GM23338 (cell line): ENCODE results near the gene FYN. TPM values are rescaled to one million over a fixed set of nuclear protein-coding genes. Genes with fewer than 3 reads are reported as not detected.

ENCODE experiments used
- ATAC-seq: fragments of 200-7000 bp; cut with Tn5 transposase; 3 replicates; pipeline ENCODE4 v1.9.1; 2020
- DNase-seq: peaks from one replicate; pipeline ENCODE4 v3.0.0-alpha.2; 2015; ENCODE audit warnings: low spot score
- H2AFZ ChIP-seq: fragments of 200-600 bp; sonication (generic); 2 replicates; pipeline ENCODE4 v1.8.0; 2016; ENCODE audit warnings: antibody characterized with exemption, mild to moderate bottlenecking, moderate library complexity
- H3F3A ChIP-seq: fragments of 200-600 bp; sonication (generic); replicated peaks from 2 replicates; pipeline ENCODE4 v1.8.0; 2017; ENCODE audit warnings: antibody characterized with exemption, mixed run types, low read depth
- H3K27ac ChIP-seq: fragments of 200-600 bp; sonication (generic); 2 replicates; pipeline ENCODE4 v1.6.1; 2016; ENCODE audit warnings: low read depth
- H3K27me3 ChIP-seq: fragments of 200-600 bp; sonication (generic); 2 replicates; pipeline ENCODE4 v1.8.0; 2016; ENCODE audit warnings: mild to moderate bottlenecking, mixed run types, moderate library complexity; ENCODE audit not compliant: insufficient read depth
- H3K36me3 ChIP-seq: fragments of 200-600 bp; sonication (generic); 2 replicates; pipeline ENCODE4 v1.8.0; 2016; ENCODE audit warnings: mild to moderate bottlenecking; ENCODE audit not compliant: insufficient read depth
- H3K4me1 ChIP-seq: fragments of 200-600 bp; sonication (generic); 2 replicates; pipeline ENCODE4 v1.8.0; 2016; ENCODE audit warnings: mild to moderate bottlenecking, moderate library complexity; ENCODE audit not compliant: insufficient read depth
- H3K4me2 ChIP-seq: fragments of 200-600 bp; sonication (generic); 2 replicates; pipeline ENCODE4 v1.7.1; 2017; ENCODE audit warnings: mixed run types
- H3K4me3 ChIP-seq: fragments of 200-600 bp; sonication (generic); 2 replicates; pipeline ENCODE4 v1.6.1; 2016; ENCODE audit warnings: mixed run types
- H3K79me2 ChIP-seq: fragments of 200-600 bp; sonication (generic); replicated peaks from 2 replicates; pipeline ENCODE4 v1.8.0; 2017; ENCODE audit warnings: mild to moderate bottlenecking; ENCODE audit not compliant: insufficient read depth
- H3K9me2 ChIP-seq: fragments of 200-600 bp; sonication (generic); 2 replicates; pipeline ENCODE4 v1.8.0; 2017; ENCODE audit not compliant: insufficient read depth
- H4K20me1 ChIP-seq: fragments of 200-600 bp; sonication (generic); replicated peaks from 2 replicates; pipeline ENCODE4 v1.8.0; 2017; ENCODE audit warnings: mild to moderate bottlenecking; ENCODE audit not compliant: insufficient read depth
- H3K27ac Mint-ChIP-seq: 2 replicates; pipeline ENCODE4 v1.8.0; 2020; ENCODE audit warnings: inconsistent platforms, mild to moderate bottlenecking, moderate library complexity, mixed read lengths
- H3K27me3 Mint-ChIP-seq: 3 replicates; pipeline ENCODE4 v1.8.0; 2022; ENCODE audit warnings: low read depth, mild to moderate bottlenecking, moderate library complexity, mixed read lengths, inconsistent platforms; ENCODE audit not compliant: insufficient read depth, poor library complexity
- H3K36me3 Mint-ChIP-seq: 3 replicates; pipeline ENCODE4 v1.8.0; 2021; ENCODE audit warnings: low read depth, mild to moderate bottlenecking, inconsistent platforms, moderate library complexity, mixed read lengths
- H3K4me1 Mint-ChIP-seq: 3 replicates; pipeline ENCODE4 v1.8.0; 2020; ENCODE audit warnings: mild to moderate bottlenecking, inconsistent platforms, mixed read lengths
- H3K4me3 Mint-ChIP-seq: 3 replicates; pipeline ENCODE4 v1.8.0; 2021; ENCODE audit warnings: moderate library complexity, mild to moderate bottlenecking, inconsistent platforms, mixed read lengths
- H3K9me3 Mint-ChIP-seq: 3 replicates; pipeline ENCODE4 v1.8.0; 2020; ENCODE audit warnings: moderate library complexity, mild to moderate bottlenecking, inconsistent platforms, mixed read lengths
- CREB1 ChIP-seq: fragments of 250-450 bp; sonication (Bioruptor Pico); IDR thresholded peaks from 2 replicates; pipeline ENCODE4 v1.5.0; 2020; ENCODE audit warnings: low read depth, mild to moderate bottlenecking, moderate library complexity
- CTCF ChIP-seq, 2 experiments: fragments of 200-600 bp in 1 of 2; sonication (generic) in 1 of 2; conservative IDR thresholded peaks; 2 replicates each; pipeline versions ENCODE4 v1.5.1 to v1.6.1; 2016 to 2017; ENCODE audit warnings: antibody characterized with exemption in 2 of 2, low read depth in 2 of 2, mild to moderate bottlenecking in 2 of 2, moderate library complexity in 1 of 2
- EZH2 ChIP-seq: fragments of 200-600 bp; sonication (generic); IDR thresholded peaks from one replicate; pipeline ENCODE4 v1.8.0; 2017; ENCODE audit warnings: antibody characterized with exemption, mild to moderate bottlenecking, low read depth; ENCODE audit not compliant: unreplicated experiment
- EZH2phosphoT487 ChIP-seq: fragments of 200-600 bp; sonication (generic); IDR thresholded peaks from one replicate; pipeline ENCODE4 v1.8.1; 2018; ENCODE audit warnings: antibody characterized with exemption; ENCODE audit not compliant: unreplicated experiment
- JUNB ChIP-seq: IDR thresholded peaks from one replicate; pipeline ENCODE4 v1.6.1; 2016; ENCODE audit warnings: antibody characterized with exemption; ENCODE audit not compliant: unreplicated experiment
- NANOG ChIP-seq: IDR thresholded peaks from 2 replicates; pipeline ENCODE4 v1.6.1; 2016; ENCODE audit warnings: antibody characterized with exemption, borderline replicate concordance
- POLR2AphosphoS5 ChIP-seq: IDR thresholded peaks from 2 replicates; pipeline ENCODE4 v1.6.1; 2016; ENCODE audit warnings: antibody characterized with exemption, low read depth
- REST ChIP-seq: IDR thresholded peaks from one replicate; pipeline ENCODE4 v1.6.1; 2018; ENCODE audit warnings: antibody characterized with exemption; ENCODE audit not compliant: unreplicated experiment
- STAT1 ChIP-seq: IDR thresholded peaks from one replicate; pipeline ENCODE4 v1.6.1; 2016; ENCODE audit warnings: antibody characterized with exemption; ENCODE audit not compliant: unreplicated experiment
- ZNF114 ChIP-seq: fragments of 250-450 bp; sonication (Bioruptor Pico); IDR thresholded peaks from 2 replicates; pipeline ENCODE4 v1.5.0; 2020; ENCODE audit warnings: mild to moderate bottlenecking, moderate library complexity
- ZNF331 ChIP-seq: fragments of 250-450 bp; sonication (Bioruptor Pico); IDR thresholded peaks from 2 replicates; pipeline ENCODE4 v1.5.0; 2020; ENCODE audit warnings: low read depth, mild to moderate bottlenecking, moderate library complexity
- polyA plus RNA-seq: library from polyadenylated mRNA; unstranded; fragments of >200 nt; fragmentation: Nextera tagmentation; extraction: Ambion mirVana; gene quantifications from 2 replicates; pipeline ENCODE4 v1.2.1, GENCODE V29; 2016
- total RNA-seq: library from RNA; depleted of rRNA; stranded (reverse); fragments of >200 nt; shearing (Covaris generic); gene quantifications from 2 replicates; pipeline ENCODE4 v1.2.3, GENCODE V29; 2014

Gene FYN
- total and polyA plus RNA-seq, 2 experiments from 2014 or later: 46.8 to 143 TPM

- TF ChIP-seq REST (no peak), NANOG (no peak), CREB1 (CRISPR knock-in tag) (no peak), EZH2phosphoT487 (no peak), ZNF114 (CRISPR knock-in tag) (no peak), JUNB (no peak)
Measured at GRCh38 chr6:111894272-111894671, 21.0 kb upstream of the FYN start (continued).

GRCh38 chr6:111892431-111892830, 19.2 kb upstream of the FYN start:
- Histone ChIP-seq H3K27ac (no peak overlapping the region), H4K20me1 (no peaks in the 10 kb centered on the region), H3K79me2 (no peaks in the 10 kb centered on the region), H3K4me2 (no peak overlapping the region), H3K4me3 (no peak overlapping the region), H3F3A (no peaks in the 10 kb centered on the region), H3K4me1 (peaks cover 33% of the 10 kb centered on the region), H3K9me2 (no peaks in the 10 kb centered on the region), H3K36me3 (no peaks in the 10 kb centered on the region), H3K27me3 (no peaks in the 10 kb centered on the region), H2AFZ (no peak overlapping the region)
- H3K4me1 Mint-ChIP-seq: peaks cover 30% of the 10 kb centered on the region
- peaks cover 6% of the 10 kb centered on the region for H3K27me3 Mint-ChIP-seq
- no peak overlapping the region for H3K4me3 Mint-ChIP-seq
- H3K36me3 Mint-ChIP-seq: no peaks in the 10 kb centered on the region
- ATAC-seq (no peak), DNase-seq (no peak)
- no peak for TF ChIP-seq EZH2
- H3K27ac Mint-ChIP-seq: no peak overlapping the region
- no peaks in the 10 kb centered on the region for H3K9me3 Mint-ChIP-seq

GRCh38 chr6:111890988-111891387, 17.7 kb upstream of the FYN start:
- Histone ChIP-seq H3K27ac (no peak overlapping the region), H3K9me2 (no peaks in the 10 kb centered on the region), H3K27me3 (no peaks in the 10 kb centered on the region), H4K20me1 (no peaks in the 10 kb centered on the region), H3K4me2 (no peak overlapping the region), H3K4me1 (peaks cover 35% of the 10 kb centered on the region), H3K4me3 (no peak overlapping the region), H3F3A (no peaks in the 10 kb centered on the region), H2AFZ (no peak overlapping the region), H3K79me2 (no peaks in the 10 kb centered on the region), H3K36me3 (no peaks in the 10 kb centered on the region)
- H3K4me3 Mint-ChIP-seq: no peak overlapping the region; the same call in 2 of the 3 replicates
- DNase-seq: no peak
- H3K27me3 Mint-ChIP-seq: peaks cover 8% of the 10 kb centered on the region
- H3K27ac Mint-ChIP-seq: no peak overlapping the region
- peaks cover 32% of the 10 kb centered on the region for H3K4me1 Mint-ChIP-seq
- H3K36me3 Mint-ChIP-seq: no peaks in the 10 kb centered on the region
- ATAC-seq: no peak
- H3K9me3 Mint-ChIP-seq: no peaks in the 10 kb centered on the region
- TF ChIP-seq STAT1 (no peak), EZH2phosphoT487 (no peak), EZH2 (no peak), CREB1 (CRISPR knock-in tag) (no peak), NANOG (no peak), POLR2AphosphoS5 (no peak), CTCF (conservative IDR thresholded peaks at IDR 0.05; ENCODE audit: low read depth in 2 of 2) (no peak), ZNF331 (CRISPR knock-in tag) (no peak), ZNF114 (CRISPR knock-in tag) (no peak)
